SK-N-SH treated with all-trans-retinoic acid at 6 μM for 48 hours (cell line): ENCODE results near the gene YIPF4.

Experiments
- ATAC-seq: fragments of 200-7000 bp; cut with Tn5 transposase; 3 replicates; pipeline ENCODE4 v1.9.1; 2020; ENCODE audit warnings: mild to moderate bottlenecking, moderate library complexity
- ARNTL ChIP-seq: fragments of 450-650 bp; formaldehyde crosslinking; IDR thresholded peaks from 2 replicates; pipeline ENCODE4 v1.5.0; 2020; ENCODE audit warnings: low read depth, mild to moderate bottlenecking, moderate library complexity, borderline replicate concordance
- BACH2 ChIP-seq: fragments of 250-450 bp; sonication (Bioruptor Pico); IDR thresholded peaks from 2 replicates; pipeline ENCODE4 v1.9.0; 2021; ENCODE audit warnings: mild to moderate bottlenecking, borderline replicate concordance
- CREB5 ChIP-seq: fragments of 250-450 bp; sonication (Bioruptor Pico); IDR thresholded peaks from 2 replicates; pipeline ENCODE4 v1.5.1; 2020; ENCODE audit warnings: low read depth, mild to moderate bottlenecking, moderate library complexity
- CSDC2 ChIP-seq: fragments of 250-450 bp; sonication (Bioruptor Pico); IDR thresholded peaks from 2 replicates; pipeline ENCODE4 v1.5.0; 2020; ENCODE audit warnings: mild to moderate bottlenecking, moderate library complexity
- CSRNP3 ChIP-seq: fragments of 250-450 bp; sonication (Bioruptor Pico); IDR thresholded peaks from 2 replicates; pipeline ENCODE4 v1.5.1; 2021; ENCODE audit warnings: mild to moderate bottlenecking, moderate library complexity
- ESRRG ChIP-seq: fragments of 250-450 bp; sonication (Bioruptor Pico); IDR thresholded peaks from 2 replicates; pipeline ENCODE4 v1.6.1; 2021; ENCODE audit warnings: mild to moderate bottlenecking
- GLIS3 ChIP-seq: fragments of 250-450 bp; sonication (Bioruptor Pico); IDR thresholded peaks from 2 replicates; pipeline ENCODE4 v1.5.0; 2020; ENCODE audit warnings: mild to moderate bottlenecking, moderate library complexity
- ISL1 ChIP-seq: fragments of 250-450 bp; sonication (Bioruptor Pico); IDR thresholded peaks from 2 replicates; pipeline ENCODE4 v2.1.2; 2022; ENCODE audit warnings: mild to moderate bottlenecking, moderate library complexity
- OSR1 ChIP-seq: fragments of 250-450 bp; sonication (Bioruptor Pico); IDR thresholded peaks from 2 replicates; pipeline ENCODE4 v1.8.0; 2022; ENCODE audit warnings: moderate library complexity, mild to moderate bottlenecking, inconsistent platforms
- PATZ1 ChIP-seq: fragments of 250-450 bp; sonication (Bioruptor Pico); IDR thresholded peaks from 2 replicates; pipeline ENCODE4 v1.8.0; 2020; ENCODE audit warnings: mild to moderate bottlenecking, moderate library complexity, borderline replicate concordance
- SNAI2 ChIP-seq: fragments of 250-450 bp; sonication (Bioruptor Pico); IDR thresholded peaks from 2 replicates; pipeline ENCODE4 v1.5.0; 2020; ENCODE audit warnings: mild to moderate bottlenecking, moderate library complexity
- TCF4 ChIP-seq: fragments of 250-450 bp; sonication (Bioruptor Pico); IDR thresholded peaks from 2 replicates; pipeline ENCODE4 v1.8.0; 2021; ENCODE audit warnings: mild to moderate bottlenecking, moderate library complexity, borderline replicate concordance
- TOX ChIP-seq: fragments of 250-450 bp; sonication (Bioruptor Pico); IDR thresholded peaks from 2 replicates; pipeline ENCODE4 v1.8.0; 2021; ENCODE audit warnings: mild to moderate bottlenecking, moderate library complexity, borderline replicate concordance
- TSHZ2 ChIP-seq: fragments of 250-450 bp; sonication (Bioruptor Pico); IDR thresholded peaks from 2 replicates; pipeline ENCODE4 v1.5.0; 2020; ENCODE audit warnings: mild to moderate bottlenecking, moderate library complexity
- ZC3H10 ChIP-seq: fragments of 250-450 bp; sonication (Bioruptor Pico); IDR thresholded peaks from 2 replicates; pipeline ENCODE4 v1.5.1; 2021; ENCODE audit warnings: mild to moderate bottlenecking, moderate library complexity
- ZFP3 ChIP-seq: fragments of 250-450 bp; sonication (Bioruptor Pico); IDR thresholded peaks from 2 replicates; pipeline ENCODE4 v1.5.0; 2020; ENCODE audit warnings: mild to moderate bottlenecking, moderate library complexity
- ZFP30 ChIP-seq: fragments of 450-650 bp; formaldehyde crosslinking; IDR thresholded peaks from 2 replicates; pipeline ENCODE4 v1.5.0; 2022; ENCODE audit warnings: mild to moderate bottlenecking, moderate library complexity
- ZNF565 ChIP-seq: fragments of 450-650 bp; formaldehyde crosslinking; conservative IDR thresholded peaks from 2 replicates; pipeline ENCODE4 v1.5.0; 2020; ENCODE audit warnings: low read depth, mild to moderate bottlenecking, moderate library complexity
- ZNF70 ChIP-seq: fragments of 450-650 bp; formaldehyde crosslinking; IDR thresholded peaks from 2 replicates; pipeline ENCODE4 v1.5.0; 2020; ENCODE audit warnings: mild to moderate bottlenecking, moderate library complexity
- ZNF8 ChIP-seq: fragments of 450-650 bp; formaldehyde crosslinking; IDR thresholded peaks from 2 replicates; pipeline ENCODE4 v1.5.0; 2020; ENCODE audit warnings: mild to moderate bottlenecking, moderate library complexity

Gene YIPF4

GRCh38 chr2:32249731-32250236 lies 27.9 kb upstream of the YIPF4 start:
- no peak for TF ChIP-seq CSDC2 (CRISPR knock-in tag)
- TF ChIP-seq, all 23 proteins: peak for 0
- no peak for ATAC-seq

GRCh38 chr2:32250290-32250689 lies 27.4 kb upstream of the YIPF4 start:
- ATAC-seq = no peak
- TF ChIP-seq TOX = no peak
- no peak for TF ChIP-seq CREB5 (CRISPR knock-in tag)
- no peak for TF ChIP-seq ARNTL (CRISPR knock-in tag)
- TF ChIP-seq CSRNP3 (CRISPR knock-in tag) = no peak
- no peak for TF ChIP-seq ESRRG (CRISPR knock-in tag)
- TF ChIP-seq ZC3H10 (CRISPR knock-in tag) = no peak
- no peak for TF ChIP-seq ZFP3 (CRISPR knock-in tag)
- TF ChIP-seq BACH2 = no peak
- no peak for TF ChIP-seq TCF4 (CRISPR knock-in tag)
- no peak for TF ChIP-seq ZFP30 (CRISPR knock-in tag)
- TF ChIP-seq CSDC2 (CRISPR knock-in tag) = no peak
- no peak for TF ChIP-seq ZNF70 (CRISPR knock-in tag)
- TF ChIP-seq ZNF565 (CRISPR knock-in tag) = no peak
- TF ChIP-seq ISL1 (CRISPR knock-in tag) = no peak
- TF ChIP-seq, all 23 proteins: peak for 0

- no peak for ATAC-seq
- TF ChIP-seq OSR1 (CRISPR knock-in tag) = no peak
- TF ChIP-seq TOX = no peak
- no peak for TF ChIP-seq ZNF8 (CRISPR knock-in tag)
- TF ChIP-seq TCF4 (CRISPR knock-in tag) = no peak
- TF ChIP-seq ARNTL (CRISPR knock-in tag) = no peak
- TF ChIP-seq TSHZ2 (CRISPR knock-in tag) = no peak
- TF ChIP-seq ISL1 (CRISPR knock-in tag) = no peak
- TF ChIP-seq GLIS3 (CRISPR knock-in tag) = no peak
- TF ChIP-seq CSDC2 (CRISPR knock-in tag) = no peak
- TF ChIP-seq ZC3H10 (CRISPR knock-in tag) = no peak
- no peak for TF ChIP-seq PATZ1
- TF ChIP-seq CSRNP3 (CRISPR knock-in tag) = no peak
- TF ChIP-seq ZFP30 (CRISPR knock-in tag) = no peak
- TF ChIP-seq ESRRG (CRISPR knock-in tag) = no peak
- TF ChIP-seq ZNF565 (CRISPR knock-in tag) = no peak
- no peak for TF ChIP-seq CREB5 (CRISPR knock-in tag)
- no peak for TF ChIP-seq ZFP3 (CRISPR knock-in tag)
- no peak for TF ChIP-seq SNAI2 (CRISPR knock-in tag)
Observed at GRCh38 chr2:32258242-32258641, 19.5 kb upstream of the YIPF4 start.
